HG03439 (cell line): ENCODE data around the gene GMPS.
"Not testable (repeated sequence)": the region's sequence is repeated elsewhere in the genome, so short reads cannot be mapped to it uniquely, and the experiment has no call there.

Source experiments
- ATAC-seq: cut with Tn5 transposase; IDR thresholded peaks from one replicate; pipeline ENCODE4 v1.9.1; 2021; ENCODE audit warnings: mild to moderate bottlenecking, moderate library complexity; ENCODE audit not compliant: unreplicated experiment

Gene GMPS

GRCh38 chr3:155871746-155872158 is 1.3 kb downstream of the GMPS start:
- ATAC-seq, result no peak

GRCh38 chr3:155872904-155873646 is 2.6 kb downstream of the GMPS start:
- no peak for ATAC-seq

DNA sequence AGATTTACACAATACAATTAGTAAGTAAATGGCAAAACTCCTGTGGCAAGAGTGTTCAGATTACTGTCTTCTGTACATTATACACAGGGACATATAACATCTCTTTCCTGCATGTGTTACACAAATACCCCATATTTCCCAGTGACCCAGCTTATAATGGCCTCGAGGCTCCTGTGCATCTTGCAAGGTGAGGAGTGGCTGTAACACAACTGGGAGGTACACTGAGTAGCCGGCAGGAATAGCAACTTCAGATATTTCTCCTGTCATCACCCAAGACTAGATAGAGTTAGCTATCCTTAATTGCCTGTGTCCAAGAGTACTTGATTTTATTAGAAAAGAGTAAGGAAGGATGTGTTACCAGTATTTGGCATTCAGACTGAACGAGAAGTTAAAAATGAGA is 5.6 kb downstream of the GMPS start:
- ATAC-seq, result no peak

DNA sequence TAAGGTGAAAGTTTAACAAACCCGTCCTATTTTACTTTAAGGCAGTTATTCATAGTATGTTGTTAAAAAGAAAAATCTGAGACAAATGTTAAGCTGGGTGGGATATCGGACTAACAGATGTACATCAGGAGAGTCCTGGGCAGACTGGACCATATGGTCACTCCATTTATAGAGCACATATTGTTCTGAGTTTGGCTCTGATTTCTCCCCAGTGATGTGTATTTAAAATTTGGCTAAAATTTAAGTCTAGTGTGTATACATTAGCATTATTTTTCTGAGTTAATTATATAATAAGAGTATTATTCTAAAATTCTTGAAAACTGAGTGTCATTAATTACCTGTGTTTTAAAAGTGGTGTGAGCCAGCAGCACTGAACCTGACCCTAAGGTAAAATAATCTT is 6.1 kb downstream of the GMPS start:
- no peak for ATAC-seq

GRCh38 chr3:155880286-155880685 is 9.8 kb downstream of the GMPS start:
- ATAC-seq, result no peak

GRCh38 chr3:155884292-155884691 is 13.8 kb downstream of the GMPS start:
- ATAC-seq, result no peak

- no peak for ATAC-seq
These were observed 14.8 kb downstream of the GMPS start for GRCh38 chr3:155885292-155885691.

DNA sequence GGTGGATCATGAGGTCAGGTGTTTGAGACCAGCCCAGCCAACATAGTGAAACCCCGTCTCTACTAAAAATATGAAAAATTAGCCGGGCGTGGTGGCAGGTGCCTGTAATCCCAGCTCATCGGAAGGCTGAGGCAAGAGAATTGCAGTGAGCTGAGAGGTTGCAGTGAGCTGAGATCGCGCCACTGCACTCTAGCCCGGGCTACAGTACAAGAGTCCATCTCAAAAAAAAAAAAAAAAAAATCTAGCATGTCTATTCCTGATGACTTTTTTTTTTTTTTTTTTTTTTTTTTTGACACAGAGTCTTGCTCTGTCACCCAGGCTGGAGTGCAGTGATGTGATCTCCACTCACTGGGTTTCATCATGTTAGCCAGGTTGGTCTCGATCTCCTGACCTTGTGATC is 15.9 kb downstream of the GMPS start:
- not testable (repeated sequence) for ATAC-seq

DNA sequence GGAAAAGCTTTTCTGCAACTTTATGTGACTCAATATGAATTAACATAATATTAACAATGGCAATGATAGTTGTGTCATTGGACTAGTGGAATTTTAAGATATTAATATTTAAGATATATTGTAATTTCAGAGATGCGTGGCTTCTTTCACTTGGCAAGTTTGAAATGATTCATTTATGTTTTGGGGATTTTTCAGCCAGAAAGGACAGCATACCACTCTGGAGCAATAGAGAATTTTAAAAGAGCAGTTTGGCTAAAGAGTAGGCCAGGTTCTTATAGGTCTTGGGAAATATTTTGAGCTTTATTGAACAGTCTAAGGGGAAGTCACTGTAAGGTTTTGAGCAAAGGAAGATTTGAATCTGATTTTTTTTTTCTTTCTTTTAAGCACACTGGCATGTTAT is 16.5 kb downstream of the GMPS start:
- ATAC-seq, result no peak

- ATAC-seq, result no peak
These were observed 18.8 kb downstream of the GMPS start for GRCh38 chr3:155889212-155889611.

- ATAC-seq, result no peak
These were observed 19.5 kb downstream of the GMPS start for GRCh38 chr3:155889952-155890351.

GRCh38 chr3:155890671-155891190 is 20.3 kb downstream of the GMPS start:
- ATAC-seq, result peak; percentile 74

DNA sequence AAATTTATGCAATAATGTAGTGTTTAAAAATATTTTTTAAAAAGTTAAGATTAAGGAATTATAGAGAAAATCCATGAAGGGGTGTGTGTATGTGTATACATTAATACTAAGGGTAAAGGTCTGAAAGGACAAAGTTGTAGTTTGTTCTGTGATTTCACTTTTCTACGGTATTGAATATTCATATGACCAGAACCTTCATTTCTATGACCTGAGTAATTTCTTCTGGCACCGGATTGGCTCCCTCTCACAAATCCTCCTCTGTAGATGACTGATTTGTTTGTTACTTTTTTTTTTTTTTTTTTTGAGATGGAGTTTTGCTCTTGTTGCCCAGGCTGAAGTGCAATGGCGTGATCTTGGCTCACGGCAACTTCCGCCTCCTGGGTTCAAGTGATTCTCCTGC is 20.9 kb downstream of the GMPS start:
- peak; percentile 8 for ATAC-seq

- no peak for ATAC-seq
These were observed 25.0 kb downstream of the GMPS start for GRCh38 chr3:155895379-155895900.

- ATAC-seq, result no peak
These were observed 36.5 kb downstream of the GMPS start for GRCh38 chr3:155906900-155907299.

GRCh38 chr3:155908086-155908485 is 37.6 kb downstream of the GMPS start:
- ATAC-seq, result no peak

- no peak for ATAC-seq
These were observed 38.2 kb downstream of the GMPS start for GRCh38 chr3:155908605-155909004.

DNA sequence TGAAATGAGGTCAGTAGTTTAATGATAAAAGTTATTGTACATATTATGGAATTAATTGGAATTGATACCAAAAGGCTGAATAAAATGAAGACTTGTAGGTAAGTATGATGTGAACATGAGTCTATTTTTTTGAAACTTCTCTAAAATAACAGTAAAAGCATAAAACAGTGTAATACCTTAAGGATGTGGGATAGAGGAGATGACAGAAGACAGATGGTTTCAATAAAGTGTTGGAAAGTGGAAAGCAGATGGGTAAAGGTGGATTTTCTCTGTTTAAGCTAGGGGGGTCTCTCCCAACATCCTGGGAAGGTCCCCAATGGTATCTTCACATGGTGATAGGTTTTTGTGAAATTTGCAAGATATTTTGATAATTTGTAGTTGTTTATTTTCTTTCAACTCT is 41.6 kb downstream of the GMPS start:
- no peak for ATAC-seq

DNA sequence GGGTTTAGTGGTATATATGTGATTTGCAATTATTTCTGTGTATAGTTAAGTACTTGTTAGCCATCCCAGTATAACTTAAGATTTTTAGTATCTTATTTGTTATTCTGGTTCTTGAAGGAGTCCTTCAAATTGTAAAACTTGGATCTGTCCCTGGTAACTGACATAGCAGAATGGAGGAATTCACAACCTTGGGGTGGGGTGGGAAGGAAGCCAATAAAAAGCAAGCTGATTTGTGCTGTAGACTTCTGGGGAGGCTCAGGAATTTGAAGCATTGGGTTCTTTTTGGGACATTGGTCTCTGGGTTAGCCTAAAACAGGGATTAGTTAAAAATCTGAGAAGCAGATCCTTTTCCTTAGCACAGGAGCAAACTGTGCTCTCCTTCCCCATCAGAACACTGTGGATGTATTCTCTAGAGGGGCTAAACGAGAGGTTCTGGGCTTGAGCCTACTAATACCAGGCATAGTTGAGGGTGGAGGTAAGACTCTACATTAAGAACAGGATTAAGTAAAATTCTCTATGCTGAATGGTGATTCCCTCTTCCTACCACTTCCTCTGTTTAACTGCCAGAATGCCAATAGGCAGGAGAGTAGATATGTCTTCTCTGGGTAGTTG is 42.2 kb downstream of the GMPS start:
- ATAC-seq, result no peak

DNA sequence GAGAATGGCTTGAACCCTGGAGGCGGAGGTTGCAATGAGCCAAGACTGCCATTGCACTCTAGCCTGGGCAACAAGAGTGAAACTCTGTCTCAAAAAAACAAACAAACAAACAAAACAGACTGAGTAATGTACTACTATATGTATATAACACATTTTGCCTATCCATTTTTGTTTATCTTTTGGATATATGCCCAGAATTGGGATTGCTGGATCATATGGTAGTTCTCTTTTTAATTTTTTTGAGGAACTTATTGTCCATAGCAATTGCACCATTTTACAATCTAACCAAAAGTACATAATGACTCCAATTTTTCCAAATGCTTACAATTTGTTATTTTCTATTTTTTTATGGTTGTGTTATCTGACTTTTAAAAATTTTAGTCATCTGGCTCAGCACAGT is 47.3 kb downstream of the GMPS start:
- no peak for ATAC-seq

GRCh38 chr3:155919728-155920127 is 49.3 kb downstream of the GMPS start:
- ATAC-seq, result no peak

DNA sequence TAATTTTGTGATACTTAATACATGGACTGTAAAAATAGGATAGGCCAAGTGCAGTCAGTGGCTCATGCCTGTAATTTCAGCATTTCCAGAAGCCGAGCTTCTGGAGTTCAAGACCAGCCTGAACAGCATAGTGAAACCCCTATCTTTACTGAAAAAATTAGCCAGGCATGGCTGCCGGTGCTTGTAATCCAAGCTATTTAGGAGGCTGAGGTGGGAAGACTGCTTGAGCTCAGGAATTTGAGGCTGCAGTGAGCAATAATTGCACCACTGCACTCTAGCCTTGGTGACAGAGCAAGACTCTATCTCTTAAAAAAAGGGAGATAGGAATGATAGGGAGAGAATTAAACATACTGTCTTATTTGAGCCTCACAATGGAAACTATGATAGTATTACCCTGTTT is 51.0 kb downstream of the GMPS start:
- no peak for ATAC-seq
